ENCODE data around the gene CNTN4. TPM values are rescaled to one million over a fixed set of nuclear protein-coding genes. Genes with fewer than 3 reads are reported as not detected.
A peak's percentile ranks its signal among the peaks of the same experiment; 100 is the strongest.

CNTN4 gene
- total and polyA plus RNA-seq, 4 donors = 1.2 to 3.8 (median 2.6) TPM

DNA sequence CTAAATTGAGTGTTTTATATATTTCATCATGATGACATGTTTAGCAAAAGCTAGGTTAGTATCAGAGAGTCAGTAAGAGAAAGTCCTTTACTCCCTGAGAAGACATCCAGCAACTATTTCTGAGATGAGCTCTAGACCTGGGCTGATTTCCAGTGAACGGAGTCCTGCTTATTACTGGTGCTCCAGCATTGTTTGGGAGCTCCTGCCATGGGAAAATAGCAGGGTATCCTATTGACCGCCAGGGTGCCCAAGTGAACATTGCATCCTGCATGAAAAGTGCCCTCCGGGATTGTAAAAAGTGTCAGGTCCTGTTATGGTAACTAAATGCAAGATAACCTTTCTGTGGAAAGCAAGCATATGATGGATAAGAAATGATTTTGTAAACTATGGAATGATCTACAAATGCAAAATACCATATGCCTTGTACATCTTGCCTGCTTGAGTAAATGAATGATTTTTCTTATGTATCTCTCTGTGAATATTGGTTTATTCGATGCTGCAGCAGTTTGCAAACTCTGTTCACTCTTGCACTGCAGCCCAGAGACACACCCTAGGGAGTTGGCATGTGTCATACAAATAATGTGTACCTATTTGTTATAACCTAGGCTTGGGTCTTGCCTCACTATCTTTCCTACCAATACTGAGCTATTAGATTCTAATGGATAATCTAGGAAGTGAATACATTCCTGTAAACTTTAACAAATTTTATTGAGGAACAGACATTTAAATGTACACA lies 914.8 kb downstream of the CNTN4 start:
- Histone ChIP-seq H3K9ac (ENCODE audit: low read depth in 1 of 2, low read length in 2 of 2) (no peak overlapping the region), H3K4me3 (ENCODE audit: low read depth in 1 of 3, low read length in 3 of 3) (no peak overlapping the region), H3K27me3 (ENCODE audit: control insufficient read depth in 4 of 4, insufficient read depth in 4 of 4, low read length in 3 of 4) (no peaks in the 10 kb centered on the region), H3K4me1 (ENCODE audit: control insufficient read depth in 4 of 4, insufficient read depth in 4 of 4, low read length in 3 of 4) (peaks cover 0 to 20% (median 4%) of the 10 kb centered on the region in 4 donors), H3K27ac (ENCODE audit: low read depth in 1 of 2, low read length in 2 of 2) (no peak overlapping the region), H3K36me3 (ENCODE audit: control insufficient read depth in 4 of 4, insufficient read depth in 3 of 4, low read depth in 1 of 4, low read length in 3 of 4) (no peaks in the 10 kb centered on the region), H3K9me3 (ENCODE audit: control insufficient read depth in 4 of 4, low read length in 3 of 4) (no peaks in the 10 kb centered on the region)
- 71% methylated on average over 4 of the region's 4 CpGs for WGBS
- no peak for TF ChIP-seq YY1 (IDR thresholded peaks at IDR 0.05)
- no peak for TF ChIP-seq RAD21 (IDR thresholded peaks at IDR 0.05)
- TF ChIP-seq GABPA (IDR thresholded peaks at IDR 0.05 in 1 of 2, conservative IDR thresholded peaks at IDR 0.05 in 1 of 2) = no peak
- TF ChIP-seq EGR1 (IDR thresholded peaks at IDR 0.05; ENCODE audit: low read depth in 2 of 2) = no peak
- TF ChIP-seq NR2F2 (IDR thresholded peaks at IDR 0.05) = no peak
- TF ChIP-seq CTCF (IDR thresholded peaks at IDR 0.05; ENCODE audit: low read depth, low read length, missing input control) = no peak
- TF ChIP-seq HNF4G (IDR thresholded peaks at IDR 0.05) = no peak
- no peak for TF ChIP-seq RXRA (IDR thresholded peaks at IDR 0.05)
- TF ChIP-seq, protein P1, sequence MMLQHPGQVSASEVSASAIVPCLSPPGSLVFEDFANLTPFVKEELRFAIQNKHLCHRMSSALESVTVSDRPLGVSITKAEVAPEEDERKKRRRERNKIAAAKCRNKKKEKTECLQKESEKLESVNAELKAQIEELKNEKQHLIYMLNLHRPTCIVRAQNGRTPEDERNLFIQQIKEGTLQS (IDR thresholded peaks at IDR 0.05) = no peak
- TF ChIP-seq FOXA1 (IDR thresholded peaks at IDR 0.05) = no peak
- TF ChIP-seq HNF4A (conservative IDR thresholded peaks at IDR 0.05) = no peak
- TF ChIP-seq REST (IDR thresholded peaks at IDR 0.05) = no peak
- no peak for DNase-seq (ENCODE audit: low spot score)

- no peak overlapping the region for H3K27ac ChIP-seq (ENCODE audit: low read depth in 1 of 2, low read length in 2 of 2)
- H3K9ac ChIP-seq (ENCODE audit: low read depth in 1 of 2, low read length in 2 of 2) = no peak overlapping the region
- no peaks in the 10 kb centered on the region for H3K27me3 ChIP-seq (ENCODE audit: control insufficient read depth in 4 of 4, insufficient read depth in 4 of 4, low read length in 3 of 4)
- no peaks in the 10 kb centered on the region for H3K36me3 ChIP-seq (ENCODE audit: control insufficient read depth in 4 of 4, insufficient read depth in 3 of 4, low read depth in 1 of 4, low read length in 3 of 4)
- DNase-seq (ENCODE audit: low spot score) = no peak
- no peaks in the 10 kb centered on the region for H3K9me3 ChIP-seq (ENCODE audit: control insufficient read depth in 4 of 4, low read length in 3 of 4)
- H3K4me1 ChIP-seq (ENCODE audit: control insufficient read depth in 4 of 4, insufficient read depth in 4 of 4, low read length in 3 of 4) = peaks cover 0 to 20% (median 4%) of the 10 kb centered on the region in 4 donors
- 27% methylated on average over 5 of the region's 5 CpGs for WGBS
- H3K4me3 ChIP-seq (ENCODE audit: low read depth in 1 of 3, low read length in 3 of 3) = no peak overlapping the region
- TF ChIP-seq, protein P2, sequence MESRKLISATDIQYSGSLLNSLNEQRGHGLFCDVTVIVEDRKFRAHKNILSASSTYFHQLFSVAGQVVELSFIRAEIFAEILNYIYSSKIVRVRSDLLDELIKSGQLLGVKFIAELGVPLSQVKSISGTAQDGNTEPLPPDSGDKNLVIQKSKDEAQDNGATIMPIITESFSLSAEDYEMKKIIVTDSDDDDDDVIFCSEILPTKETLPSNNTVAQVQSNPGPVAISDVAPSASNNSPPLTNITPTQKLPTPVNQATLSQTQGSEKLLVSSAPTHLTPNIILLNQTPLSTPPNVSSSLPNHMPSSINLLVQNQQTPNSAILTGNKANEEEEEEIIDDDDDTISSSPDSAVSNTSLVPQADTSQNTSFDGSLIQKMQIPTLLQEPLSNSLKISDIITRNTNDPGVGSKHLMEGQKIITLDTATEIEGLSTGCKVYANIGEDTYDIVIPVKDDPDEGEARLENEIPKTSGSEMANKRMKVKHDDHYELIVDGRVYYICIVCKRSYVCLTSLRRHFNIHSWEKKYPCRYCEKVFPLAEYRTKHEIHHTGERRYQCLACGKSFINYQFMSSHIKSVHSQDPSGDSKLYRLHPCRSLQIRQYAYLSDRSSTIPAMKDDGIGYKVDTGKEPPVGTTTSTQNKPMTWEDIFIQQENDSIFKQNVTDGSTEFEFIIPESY (IDR thresholded peaks at IDR 0.05) = no peak
- TF ChIP-seq CTCF (IDR thresholded peaks at IDR 0.05; ENCODE audit: low read depth, low read length, missing input control) = peak; percentile 72
- no peak for TF ChIP-seq RXRA (IDR thresholded peaks at IDR 0.05)
- TF ChIP-seq, protein P1 (IDR thresholded peaks at IDR 0.05) = no peak
- TF ChIP-seq TAF1 (conservative IDR thresholded peaks at IDR 0.05) = no peak
- no peak for TF ChIP-seq SP1 (IDR thresholded peaks at IDR 0.05)
- TF ChIP-seq FOXA1 (IDR thresholded peaks at IDR 0.05) = no peak
- TF ChIP-seq RAD21 (IDR thresholded peaks at IDR 0.05) = peak; percentile 90 to 97
- no peak for TF ChIP-seq EGR1 (IDR thresholded peaks at IDR 0.05; ENCODE audit: low read depth in 2 of 2)
- TF ChIP-seq NR2F2 (IDR thresholded peaks at IDR 0.05) = no peak
- TF ChIP-seq, protein P3, sequence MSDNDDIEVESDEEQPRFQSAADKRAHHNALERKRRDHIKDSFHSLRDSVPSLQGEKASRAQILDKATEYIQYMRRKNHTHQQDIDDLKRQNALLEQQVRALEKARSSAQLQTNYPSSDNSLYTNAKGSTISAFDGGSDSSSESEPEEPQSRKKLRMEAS (IDR thresholded peaks at IDR 0.05) = no peak
- no peak for TF ChIP-seq GABPA (IDR thresholded peaks at IDR 0.05 in 1 of 2, conservative IDR thresholded peaks at IDR 0.05 in 1 of 2)
- TF ChIP-seq JUND (IDR thresholded peaks at IDR 0.05) = no peak
- no peak for TF ChIP-seq HNF4G (IDR thresholded peaks at IDR 0.05)
These were observed 916.8 kb downstream of the CNTN4 start for GRCh38 chr3:3015185-3016089.

Data from liver (tissue), 9 donors.